K562 (cell line): ENCODE results near the gene NEURL4. TPM values are rescaled to one million over a fixed set of nuclear protein-coding genes. Genes with fewer than 3 reads are reported as not detected.

Source experiments
- CREM ChIP-seq: IDR thresholded peaks from 2 replicates; pipeline ENCODE4 v1.6.1; 2014; ENCODE audit warnings: antibody characterized with exemption, low read depth
- CUX1 ChIP-seq: fragments of 200-800 bp; sonication (Bioruptor generic); IDR thresholded peaks from 2 replicates; pipeline ENCODE4 v1.6.1; 2016; ENCODE audit warnings: missing genetic modification characterization, missing compliant biosample characterization
- EZH2 ChIP-seq: IDR thresholded peaks from 2 replicates; pipeline ENCODE4 v1.6.1; 2012; ENCODE audit warnings: low read depth, mild to moderate bottlenecking, inconsistent platforms, low read length, borderline replicate concordance
- HNRNPLL ChIP-seq: fragments of 200-400 bp; formaldehyde crosslinking; IDR thresholded peaks from 2 replicates; pipeline ENCODE4 v1.6.1; 2017; ENCODE audit warnings: low read length, low read depth, mild to moderate bottlenecking; ENCODE audit not compliant: poor library complexity, severe bottlenecking
- MTA3 ChIP-seq: fragments of 450-650 bp; formaldehyde crosslinking; IDR thresholded peaks from 2 replicates; pipeline ENCODE4 v1.6.1; 2017; ENCODE audit warnings: mild to moderate bottlenecking, borderline replicate concordance
- MYBL2 ChIP-seq, 2 experiments: fragments of 450-650 bp in 1 of 2; sonication (generic) in 1 of 2; formaldehyde crosslinking in 1 of 2; IDR thresholded peaks; 2 replicates each; pipeline versions ENCODE4 v1.6.1 to v1.8.1; 2017 to 2022; ENCODE audit warnings: borderline replicate concordance in 1 of 2, inconsistent platforms in 1 of 2, low read depth in 1 of 2, mild to moderate bottlenecking in 1 of 2, missing genetic modification reagents in 1 of 2, moderate library complexity in 1 of 2
- SMARCE1 ChIP-seq: fragments of 450-650 bp; IDR thresholded peaks from 2 replicates; pipeline ENCODE4 v1.7.1; 2016; ENCODE audit warnings: mild to moderate bottlenecking
- SOX6 ChIP-seq: fragments of 450-650 bp; IDR thresholded peaks from 2 replicates; pipeline ENCODE4 v1.6.1; 2014; ENCODE audit warnings: mild to moderate bottlenecking
- STAG1 ChIP-seq: sonication (generic); formaldehyde crosslinking; IDR thresholded peaks from 2 replicates; pipeline ENCODE4 v1.5.0; 2020; ENCODE audit warnings: missing genetic modification reagents, borderline replicate concordance
- XRCC3 ChIP-seq: fragments of 450-650 bp; IDR thresholded peaks from 2 replicates; pipeline ENCODE4 v1.6.1; 2017; ENCODE audit warnings: mild to moderate bottlenecking, moderate library complexity
- ZBTB8A ChIP-seq: fragments of 450-650 bp; IDR thresholded peaks from 2 replicates; pipeline ENCODE4 v1.6.1; 2018; ENCODE audit warnings: mild to moderate bottlenecking, moderate library complexity; ENCODE audit not compliant: partially characterized antibody
- ZNF175 ChIP-seq: fragments of 200-800 bp; sonication (Bioruptor generic); IDR thresholded peaks from 2 replicates; pipeline ENCODE4 v1.6.1; 2016; ENCODE audit warnings: low read depth, mild to moderate bottlenecking, missing genetic modification characterization, missing compliant biosample characterization
- ZNF197 ChIP-seq: fragments of 200-800 bp; sonication (Bioruptor generic); IDR thresholded peaks from 2 replicates; pipeline ENCODE4 v1.6.1; 2016; ENCODE audit warnings: low read depth, missing genetic modification characterization, missing compliant biosample characterization
- ZNF263 ChIP-seq: sonication (generic); formaldehyde crosslinking; IDR thresholded peaks from 2 replicates; pipeline ENCODE4 v1.8.0; 2022; ENCODE audit warnings: mild to moderate bottlenecking, missing genetic modification reagents, borderline replicate concordance
- ZNF668 ChIP-seq: fragments of 250-450 bp; sonication (Bioruptor Pico); IDR thresholded peaks from 2 replicates; pipeline ENCODE4 v1.8.0; 2022; ENCODE audit warnings: mild to moderate bottlenecking, inconsistent platforms
- polyA plus RNA-seq, 8 experiments: library from polyadenylated mRNA; depleted of rRNA in 4 of 8; stranded (reverse) in 5 of 8; unstranded in 3 of 8; fragments of >200 nt; fragmentation: Nextera tagmentation in 2 of 8; fragmentation: Illumina TruSeq in 1 of 8; extraction: Ambion mirVana in 2 of 8; extraction: Trizol in 1 of 8; gene quantifications; 2 replicates each; pipeline versions ENCODE4 v1.2.1 to v1.2.3, GENCODE V29; 2011 to 2014; ENCODE audit warnings: inconsistent platforms in 1 of 8, missing spikeins in 1 of 8
- total RNA-seq, 7 experiments: library from RNA; depleted of rRNA in 6 of 7; stranded (reverse); fragments of >200 nt in 6 of 7; fragmentation: Illumina TruSeq in 2 of 7; extraction: Trizol in 2 of 7; gene quantifications; 2 replicates each; pipeline versions ENCODE4 v1.2.1 to v1.2.3, GENCODE V29; 2011 to 2021; ENCODE audit warnings: low replicate concordance in 1 of 7
- TF ChIP-seq, protein P1 (sequence below): fragments of 250-450 bp; sonication (Bioruptor Pico); IDR thresholded peaks from 2 replicates; pipeline ENCODE4 v1.8.0; 2022; ENCODE audit warnings: inconsistent platforms, mild to moderate bottlenecking, moderate library complexity, borderline replicate concordance
- TF ChIP-seq, protein P2 (sequence below), 2 experiments: fragments of 450-650 bp in 1 of 2; IDR thresholded peaks; 2 replicates each; pipeline ENCODE4 v1.6.1; 2011 to 2017; ENCODE audit warnings: low read depth in 2 of 2, antibody characterized with exemption in 1 of 2, borderline replicate concordance in 1 of 2, low read length in 1 of 2, mild to moderate bottlenecking in 1 of 2, mixed read lengths in 1 of 2; ENCODE audit not compliant: control insufficient read depth in 1 of 2

The NEURL4 gene
- total and polyA plus RNA-seq, 9 of the 15 experiments (the other 6 are each of a cell fraction or from before 2014, with no cell fraction given) = 0.08 to 37.4 (median 11.5) TPM

- TF ChIP-seq, protein P1, sequence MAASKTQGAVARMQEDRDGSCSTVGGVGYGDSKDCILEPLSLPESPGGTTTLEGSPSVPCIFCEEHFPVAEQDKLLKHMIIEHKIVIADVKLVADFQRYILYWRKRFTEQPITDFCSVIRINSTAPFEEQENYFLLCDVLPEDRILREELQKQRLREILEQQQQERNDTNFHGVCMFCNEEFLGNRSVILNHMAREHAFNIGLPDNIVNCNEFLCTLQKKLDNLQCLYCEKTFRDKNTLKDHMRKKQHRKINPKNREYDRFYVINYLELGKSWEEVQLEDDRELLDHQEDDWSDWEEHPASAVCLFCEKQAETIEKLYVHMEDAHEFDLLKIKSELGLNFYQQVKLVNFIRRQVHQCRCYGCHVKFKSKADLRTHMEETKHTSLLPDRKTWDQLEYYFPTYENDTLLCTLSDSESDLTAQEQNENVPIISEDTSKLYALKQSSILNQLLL = no peak
- TF ChIP-seq, protein P2, sequence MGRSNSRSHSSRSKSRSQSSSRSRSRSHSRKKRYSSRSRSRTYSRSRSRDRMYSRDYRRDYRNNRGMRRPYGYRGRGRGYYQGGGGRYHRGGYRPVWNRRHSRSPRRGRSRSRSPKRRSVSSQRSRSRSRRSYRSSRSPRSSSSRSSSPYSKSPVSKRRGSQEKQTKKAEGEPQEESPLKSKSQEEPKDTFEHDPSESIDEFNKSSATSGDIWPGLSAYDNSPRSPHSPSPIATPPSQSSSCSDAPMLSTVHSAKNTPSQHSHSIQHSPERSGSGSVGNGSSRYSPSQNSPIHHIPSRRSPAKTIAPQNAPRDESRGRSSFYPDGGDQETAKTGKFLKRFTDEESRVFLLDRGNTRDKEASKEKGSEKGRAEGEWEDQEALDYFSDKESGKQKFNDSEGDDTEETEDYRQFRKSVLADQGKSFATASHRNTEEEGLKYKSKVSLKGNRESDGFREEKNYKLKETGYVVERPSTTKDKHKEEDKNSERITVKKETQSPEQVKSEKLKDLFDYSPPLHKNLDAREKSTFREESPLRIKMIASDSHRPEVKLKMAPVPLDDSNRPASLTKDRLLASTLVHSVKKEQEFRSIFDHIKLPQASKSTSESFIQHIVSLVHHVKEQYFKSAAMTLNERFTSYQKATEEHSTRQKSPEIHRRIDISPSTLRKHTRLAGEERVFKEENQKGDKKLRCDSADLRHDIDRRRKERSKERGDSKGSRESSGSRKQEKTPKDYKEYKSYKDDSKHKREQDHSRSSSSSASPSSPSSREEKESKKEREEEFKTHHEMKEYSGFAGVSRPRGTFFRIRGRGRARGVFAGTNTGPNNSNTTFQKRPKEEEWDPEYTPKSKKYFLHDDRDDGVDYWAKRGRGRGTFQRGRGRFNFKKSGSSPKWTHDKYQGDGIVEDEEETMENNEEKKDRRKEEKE (IDR thresholded peaks at IDR 0.05; ENCODE audit: borderline replicate concordance in 1 of 2, control insufficient read depth in 1 of 2, low read depth in 2 of 2, low read length in 1 of 2) = no peak
- peak; percentile 16; the same call in 1 of the 2 replicates for TF ChIP-seq CREM
- TF ChIP-seq SMARCE1 = no peak
- no peak for TF ChIP-seq SOX6
- TF ChIP-seq MTA3 = no peak
- no peak for TF ChIP-seq EZH2
- no peak for TF ChIP-seq MYBL2 (IDR thresholded peaks at IDR 0.05; ENCODE audit: low read depth)
- TF ChIP-seq MYBL2 (CRISPR knock-in tag; IDR thresholded peaks at IDR 0.05; ENCODE audit: borderline replicate concordance) = no peak
- no peak for TF ChIP-seq ZNF263 (CRISPR knock-in tag)
- no peak for TF ChIP-seq CUX1 (CRISPR knock-in tag)
- TF ChIP-seq STAG1 (CRISPR knock-in tag) = no peak
- TF ChIP-seq ZBTB8A = no peak
- TF ChIP-seq ZNF175 (CRISPR knock-in tag) = no peak
- TF ChIP-seq XRCC3 = no peak
- no peak for TF ChIP-seq HNRNPLL
- TF ChIP-seq ZNF197 (CRISPR knock-in tag) = no peak
- TF ChIP-seq ZNF668 (CRISPR knock-in tag) = no peak
Observed at GRCh38 chr17:7281074-7281952, 47.8 kb downstream of the NEURL4 start, which contains the start of gene SLC2A4 (continued).
